Spleen (tissue), 11 donors: ENCODE data around the gene IL1RAPL1. TPM values are rescaled to one million over a fixed set of nuclear protein-coding genes. Genes with fewer than 3 reads are reported as not detected.

ENCODE experiments used
- DNase-seq: peaks from one replicate; pipeline ENCODE4 v3.0.0-alpha.2; 2020
- H3K27ac ChIP-seq, 8 donors: fragments of 200-600 bp; sonication (generic) in 7 of 8; 1 replicate in 4 of 8; 2 replicates in 4 of 8; pipeline versions ENCODE4 v1.5.0 to v1.8.0; 2016 to 2021; ENCODE audit warnings: inconsistent platforms in 4 of 8, mild to moderate bottlenecking in 4 of 8, moderate library complexity in 1 of 8
- H3K27me3 ChIP-seq, 7 donors: fragments of 200-600 bp; sonication (generic) in 6 of 7; replicated peaks in 1 of 7; 1 replicate in 4 of 7; 2 replicates in 3 of 7; pipeline versions ENCODE4 v1.5.0 to v1.8.0; 2016 to 2021; ENCODE audit warnings: inconsistent platforms in 3 of 7, mild to moderate bottlenecking in 1 of 7
- H3K36me3 ChIP-seq, 6 donors: fragments of 200-600 bp; sonication (generic) in 5 of 6; 1 replicate in 4 of 6; 2 replicates in 2 of 6; pipeline versions ENCODE4 v1.5.0 to v1.8.0; 2016 to 2021; ENCODE audit warnings: inconsistent platforms in 2 of 6
- H3K4me1 ChIP-seq, 6 donors: fragments of 200-600 bp; sonication (generic) in 5 of 6; 1 replicate in 3 of 6; 2 replicates in 3 of 6; pipeline versions ENCODE4 v1.5.0 to v1.8.0; 2016 to 2021; ENCODE audit warnings: inconsistent platforms in 3 of 6
- H3K4me3 ChIP-seq, 8 donors: fragments of 200-600 bp; sonication (generic) in 7 of 8; 1 replicate in 4 of 8; 2 replicates in 4 of 8; pipeline versions ENCODE4 v1.5.0 to v1.8.0; 2016 to 2021; ENCODE audit warnings: inconsistent platforms in 4 of 8, mild to moderate bottlenecking in 4 of 8, moderate library complexity in 2 of 8
- H3K9me3 ChIP-seq, 8 donors: fragments of 200-600 bp; sonication (generic) in 7 of 8; 1 replicate in 4 of 8; 2 replicates in 4 of 8; pipeline versions ENCODE4 v1.5.0 to v1.8.0; 2016 to 2021; ENCODE audit warnings: inconsistent platforms in 4 of 8
- POLR2A ChIP-seq, 3 donors: fragments of 450-650 bp; IDR thresholded peaks; one replicate each; pipeline ENCODE4 v1.5.1; 2017; ENCODE audit warnings: antibody characterized with exemption in 3 of 3, mild to moderate bottlenecking in 1 of 3
- POLR2AphosphoS5 ChIP-seq, 3 donors: sonication (generic); formaldehyde crosslinking; IDR thresholded peaks; one replicate each; pipeline ENCODE4 v1.5.1; 2017; ENCODE audit warnings: antibody characterized with exemption in 3 of 3
- WGBS, 5 donors: extraction: QIAGEN DNeasy Blood & Tissue Kit in 3 of 5; methylation state at CpG; one replicate each; pipeline versions ENCODE4 v1.1.5 to v1.1.7; 2013 to 2018; 5-methylcytosine and 5-hydroxymethylcytosine counted together
- intact Hi-C: fragments of 100-400 bp; cut with DNase I; formaldehyde crosslinking; loops from one replicate; pipeline ENCODE4 v1.15.0; 2023; ENCODE audit warnings: low total_unique reads
- polyA plus RNA-seq, 3 donors: library from polyadenylated mRNA; stranded (reverse); fragments of 200-250 nt; gene quantifications; one replicate each; pipeline ENCODE4 v1.2.1, GENCODE V29; 2013
- total RNA-seq, 7 donors: library from RNA; depleted of rRNA in 3 of 7; stranded (reverse); fragments of >200 nt in 3 of 7; fragmentation: NEBNext Ultra II Directional in 4 of 7; extraction: Animal tissue kit (Norgen Biotek cat#: 25700) in 4 of 7; gene quantifications; one replicate each; pipeline versions ENCODE4 v1.1.0 to v1.2.1, GENCODE V29; 2016 to 2021
- TF ChIP-seq, protein P1 (sequence below), 11 experiments: fragments of 200-600 bp in 7 of 11; fragments of 450-650 bp in 4 of 11; sonication (generic) in 4 of 11; IDR thresholded peaks in 8 of 11; conservative IDR thresholded peaks in 3 of 11; 1 replicate in 7 of 11; 2 replicates in 4 of 11; pipeline versions ENCODE4 v1.4.0 to v1.8.0; 2016 to 2021; ENCODE audit warnings: antibody characterized with exemption in 11 of 11, inconsistent platforms in 4 of 11, mild to moderate bottlenecking in 1 of 11
- donor health status: healthy with polysubstance abuse.
- donor health status: DM: no; HTN: no; CAD: no; lungs with moderate emphysema.
- donor health status: DM: no; HTN: no; CAD: no.
- donor health status: Bipolar disorder and iron deficiency.
- donor health status: healthy.
- donor health status: DM: no; HTN: no; CAD: no.
- donor health status: DM: yes; HTN: yes; CAD: no.

The IL1RAPL1 gene
- total and polyA plus RNA-seq, 10 donors, result 0.03 to 0.19 TPM; not detected in 8

DNA sequence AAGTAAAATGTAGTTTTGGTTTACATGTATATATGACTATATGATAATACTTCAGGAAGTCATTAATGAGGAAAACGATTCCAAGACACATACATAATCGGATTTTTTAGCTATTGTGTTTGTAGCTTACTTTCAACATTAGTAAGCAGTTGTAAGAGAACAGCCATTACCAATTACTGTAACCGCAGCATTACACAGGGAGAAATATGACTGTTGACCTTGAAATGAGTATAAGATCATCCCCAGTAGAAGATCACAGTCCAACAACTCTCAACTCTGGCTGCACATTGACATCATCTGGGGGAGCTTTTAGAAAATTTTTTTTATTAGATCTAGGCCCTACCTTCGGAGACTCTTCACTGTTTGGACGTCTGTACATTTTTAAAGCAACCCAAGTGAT is 866.1 kb downstream of the IL1RAPL1 start:
- Histone ChIP-seq H3K9me3 (no peaks in the 10 kb centered on the region), H3K4me3 (no peak overlapping the region), H3K27ac (no peak overlapping the region), H3K27me3 (no peaks in the 10 kb centered on the region), H3K4me1 (no peaks in the 10 kb centered on the region), H3K36me3 (no peaks in the 10 kb centered on the region)
- TF ChIP-seq POLR2AphosphoS5 (IDR thresholded peaks at IDR 0.05) (no peak), POLR2A (IDR thresholded peaks at IDR 0.05) (no peak)
- TF ChIP-seq, protein P1, sequence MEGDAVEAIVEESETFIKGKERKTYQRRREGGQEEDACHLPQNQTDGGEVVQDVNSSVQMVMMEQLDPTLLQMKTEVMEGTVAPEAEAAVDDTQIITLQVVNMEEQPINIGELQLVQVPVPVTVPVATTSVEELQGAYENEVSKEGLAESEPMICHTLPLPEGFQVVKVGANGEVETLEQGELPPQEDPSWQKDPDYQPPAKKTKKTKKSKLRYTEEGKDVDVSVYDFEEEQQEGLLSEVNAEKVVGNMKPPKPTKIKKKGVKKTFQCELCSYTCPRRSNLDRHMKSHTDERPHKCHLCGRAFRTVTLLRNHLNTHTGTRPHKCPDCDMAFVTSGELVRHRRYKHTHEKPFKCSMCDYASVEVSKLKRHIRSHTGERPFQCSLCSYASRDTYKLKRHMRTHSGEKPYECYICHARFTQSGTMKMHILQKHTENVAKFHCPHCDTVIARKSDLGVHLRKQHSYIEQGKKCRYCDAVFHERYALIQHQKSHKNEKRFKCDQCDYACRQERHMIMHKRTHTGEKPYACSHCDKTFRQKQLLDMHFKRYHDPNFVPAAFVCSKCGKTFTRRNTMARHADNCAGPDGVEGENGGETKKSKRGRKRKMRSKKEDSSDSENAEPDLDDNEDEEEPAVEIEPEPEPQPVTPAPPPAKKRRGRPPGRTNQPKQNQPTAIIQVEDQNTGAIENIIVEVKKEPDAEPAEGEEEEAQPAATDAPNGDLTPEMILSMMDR (IDR thresholded peaks at IDR 0.05 in 8 of 11, conservative IDR thresholded peaks at IDR 0.05 in 3 of 11), result no peak
- DNase-seq, result no peak
- WGBS, 5 donors, result 57 to 83% (median 78%) methylated on average over 5 of the region's 5 CpGs
- intact Hi-C loops, result no loop called here

DNA sequence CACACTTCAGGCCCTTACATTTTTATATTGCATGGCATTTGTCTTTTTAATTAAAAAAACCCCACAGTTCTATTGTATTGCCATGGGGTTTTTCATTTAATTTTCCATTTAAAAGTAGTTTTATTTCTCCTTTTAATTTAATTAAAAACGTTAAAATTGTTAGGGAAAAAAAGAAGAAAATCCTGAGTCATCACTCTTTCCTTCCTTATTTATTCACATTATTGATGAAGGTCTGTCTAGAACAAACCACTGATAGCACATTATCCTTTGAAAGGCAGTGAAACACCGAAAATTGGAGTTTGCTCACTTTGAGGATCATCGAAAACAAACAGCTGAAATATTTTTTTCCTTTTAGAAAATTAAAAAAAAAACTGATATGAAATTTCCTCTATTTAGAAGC is 868.5 kb downstream of the IL1RAPL1 start:
- DNase-seq, result no peak
- intact Hi-C loops, result no loop called here
- Histone ChIP-seq H3K27me3 (no peaks in the 10 kb centered on the region), H3K4me1 (no peaks in the 10 kb centered on the region), H3K9me3 (no peaks in the 10 kb centered on the region), H3K36me3 (no peaks in the 10 kb centered on the region), H3K4me3 (no peak overlapping the region), H3K27ac (no peak overlapping the region)
- TF ChIP-seq POLR2AphosphoS5 (IDR thresholded peaks at IDR 0.05) (no peak), POLR2A (IDR thresholded peaks at IDR 0.05) (no peak)
- TF ChIP-seq, protein P1 (IDR thresholded peaks at IDR 0.05 in 8 of 11, conservative IDR thresholded peaks at IDR 0.05 in 3 of 11), result no peak
- 42 to 63% (median 49%) methylated on average over 3 of the region's 3 CpGs for WGBS, 5 donors

DNA sequence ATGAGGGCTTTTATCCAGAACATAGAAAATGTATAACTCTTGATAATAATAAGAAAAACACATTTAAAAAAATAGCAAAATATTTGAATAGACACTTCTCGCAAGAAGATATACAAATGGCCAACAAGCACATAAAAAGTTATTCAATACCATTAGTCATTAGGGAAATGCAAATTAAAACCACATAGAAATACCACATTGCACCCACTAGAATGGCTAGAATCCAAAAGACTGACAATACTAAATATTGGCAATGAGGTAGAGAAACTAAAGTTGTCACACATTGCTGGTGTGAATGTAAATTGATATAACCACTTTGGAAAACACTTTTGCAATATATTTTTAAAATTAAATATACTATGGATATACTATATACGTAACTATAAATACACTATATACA is 873.8 kb downstream of the IL1RAPL1 start:
- Histone ChIP-seq H3K27ac (no peak overlapping the region), H3K36me3 (no peaks in the 10 kb centered on the region), H3K27me3 (no peaks in the 10 kb centered on the region), H3K9me3 (no peaks in the 10 kb centered on the region), H3K4me3 (no peak overlapping the region), H3K4me1 (no peaks in the 10 kb centered on the region)
- WGBS, 5 donors, result 84 to 93% (median 85%) methylated on average over 2 of the region's 2 CpGs
- no peak for DNase-seq
- intact Hi-C loops, result no loop called here
- TF ChIP-seq POLR2AphosphoS5 (IDR thresholded peaks at IDR 0.05) (no peak), POLR2A (IDR thresholded peaks at IDR 0.05) (no peak)
- TF ChIP-seq, protein P1 (IDR thresholded peaks at IDR 0.05 in 8 of 11, conservative IDR thresholded peaks at IDR 0.05 in 3 of 11), result no peak

DNA sequence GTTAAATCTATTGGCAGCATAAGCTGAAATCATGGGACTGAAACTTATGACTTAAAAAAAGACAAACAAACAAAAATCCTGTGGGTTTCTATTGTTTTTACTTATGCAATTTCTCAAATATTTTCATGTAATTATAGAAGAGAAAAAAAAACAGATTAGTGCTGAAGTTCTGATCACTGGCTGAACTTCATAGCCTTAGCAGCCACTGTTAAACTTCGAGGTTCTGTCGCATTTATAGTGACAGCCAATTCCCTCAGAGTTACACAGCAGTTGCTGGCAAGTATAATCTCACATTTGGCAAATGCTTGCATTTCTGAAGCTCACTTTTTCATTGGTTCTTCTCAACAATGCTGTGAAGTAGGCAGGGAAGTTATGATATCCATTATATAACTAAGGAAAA is 879.2 kb downstream of the IL1RAPL1 start:
- no peaks in the 10 kb centered on the region for H3K4me1 ChIP-seq
- no peaks in the 10 kb centered on the region for H3K36me3 ChIP-seq
- H3K4me3 ChIP-seq, result no peak overlapping the region
- WGBS, 5 donors, result 65 to 92% (median 81%) methylated on average over 2 of the region's 2 CpGs
- TF ChIP-seq POLR2A (IDR thresholded peaks at IDR 0.05), result no peak
- TF ChIP-seq, protein P1 (IDR thresholded peaks at IDR 0.05 in 8 of 11, conservative IDR thresholded peaks at IDR 0.05 in 3 of 11), result no peak
- H3K27ac ChIP-seq, result no peak overlapping the region
- H3K27me3 ChIP-seq, result no peaks in the 10 kb centered on the region
- H3K9me3 ChIP-seq, result no peaks in the 10 kb centered on the region
- no peak for DNase-seq
- intact Hi-C loops, result no loop called here
